BLaER1 (cell line): ENCODE data around the gene BGLAP.

Source experiments
- H3K27ac ChIP-seq: shearing (Covaris generic); formaldehyde crosslinking; 2 replicates; pipeline ENCODE4 v1.8.1; 2022
- H3K27me3 ChIP-seq: shearing (Covaris generic); formaldehyde crosslinking; 2 replicates; pipeline ENCODE4 v1.8.1; 2022
- H3K36me3 ChIP-seq: shearing (Covaris generic); formaldehyde crosslinking; 2 replicates; pipeline ENCODE4 v1.8.1; 2022
- H3K4me1 ChIP-seq: shearing (Covaris generic); formaldehyde crosslinking; 2 replicates; pipeline ENCODE4 v1.8.1; 2022
- H3K4me2 ChIP-seq: shearing (Covaris generic); formaldehyde crosslinking; 2 replicates; pipeline ENCODE4 v1.8.1; 2022
- H3K4me3 ChIP-seq: shearing (Covaris generic); formaldehyde crosslinking; 2 replicates; pipeline ENCODE4 v1.8.1; 2022
- H3K9ac ChIP-seq: shearing (Covaris generic); formaldehyde crosslinking; 2 replicates; pipeline ENCODE4 v1.8.1; 2022
- H3K9me3 ChIP-seq: shearing (Covaris generic); formaldehyde crosslinking; 2 replicates; pipeline ENCODE4 v1.8.1; 2022
- H4K20me1 ChIP-seq: shearing (Covaris generic); formaldehyde crosslinking; 2 replicates; pipeline ENCODE4 v1.8.1; 2022
- Cebpa-rat ChIP-seq: shearing (Covaris generic); IDR thresholded peaks from 2 replicates; pipeline ENCODE4 v1.8.1; 2022

BGLAP gene

DNA sequence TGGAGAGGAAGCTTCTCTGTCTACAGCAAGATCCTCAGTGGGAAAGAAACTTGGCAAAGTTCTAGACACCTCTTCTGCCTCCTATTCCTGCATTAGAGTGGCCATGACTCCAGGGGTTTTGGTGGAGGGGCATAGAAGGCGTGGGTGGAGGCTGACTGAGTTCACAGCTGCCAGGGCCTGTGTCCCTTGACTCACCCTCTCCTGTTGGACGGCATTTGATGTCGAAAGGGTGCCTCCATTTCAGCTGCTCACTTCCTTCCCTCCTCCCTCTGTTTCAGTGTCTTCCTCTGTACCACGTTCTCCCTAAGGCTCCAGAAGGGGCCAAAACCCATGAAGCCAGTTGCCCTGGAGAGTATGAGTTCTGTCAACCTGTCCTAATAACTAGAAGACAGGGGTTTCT is 42.8 kb downstream of the BGLAP start:
- Histone ChIP-seq H4K20me1 (peaks cover 23% of the 10 kb centered on the region), H3K36me3 (peaks cover 39% of the 10 kb centered on the region), H3K4me1 (peaks cover 34% of the 10 kb centered on the region), H3K9ac (no peak overlapping the region), H3K9me3 (no peaks in the 10 kb centered on the region), H3K27me3 (no peaks in the 10 kb centered on the region), H3K27ac (no peak overlapping the region), H3K4me3 (no peak overlapping the region), H3K4me2 (no peak overlapping the region)
- no peak for TF ChIP-seq Cebpa-rat

DNA sequence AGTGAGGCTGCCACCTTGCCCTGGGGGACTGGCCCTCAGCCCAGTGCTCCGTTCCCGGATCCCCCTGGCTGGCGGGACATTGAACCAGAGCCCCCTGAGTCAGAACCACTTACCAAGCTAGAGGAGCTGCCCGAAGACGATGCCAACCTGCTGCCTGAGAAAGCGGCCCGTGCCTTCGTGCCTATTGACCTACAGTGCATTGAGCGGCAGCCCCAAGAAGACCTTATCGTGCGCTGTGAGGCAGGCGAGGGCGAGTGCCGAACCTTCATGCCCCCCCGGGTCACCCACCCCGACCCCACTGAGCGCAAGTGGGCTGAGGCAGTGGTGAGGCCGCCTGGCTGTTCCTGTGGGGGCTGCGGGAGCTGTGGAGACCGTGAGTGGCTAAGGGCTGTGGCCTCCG is 43.5 kb downstream of the BGLAP start:
- TF ChIP-seq Cebpa-rat: no peak
- Histone ChIP-seq H3K4me1 (peaks cover 29% of the 10 kb centered on the region), H3K27ac (no peak overlapping the region), H3K36me3 (peaks cover 33% of the 10 kb centered on the region), H3K4me3 (no peak overlapping the region), H3K27me3 (no peaks in the 10 kb centered on the region), H3K9ac (no peak overlapping the region), H3K4me2 (no peak overlapping the region), H4K20me1 (peaks cover 16% of the 10 kb centered on the region), H3K9me3 (no peaks in the 10 kb centered on the region)

DNA sequence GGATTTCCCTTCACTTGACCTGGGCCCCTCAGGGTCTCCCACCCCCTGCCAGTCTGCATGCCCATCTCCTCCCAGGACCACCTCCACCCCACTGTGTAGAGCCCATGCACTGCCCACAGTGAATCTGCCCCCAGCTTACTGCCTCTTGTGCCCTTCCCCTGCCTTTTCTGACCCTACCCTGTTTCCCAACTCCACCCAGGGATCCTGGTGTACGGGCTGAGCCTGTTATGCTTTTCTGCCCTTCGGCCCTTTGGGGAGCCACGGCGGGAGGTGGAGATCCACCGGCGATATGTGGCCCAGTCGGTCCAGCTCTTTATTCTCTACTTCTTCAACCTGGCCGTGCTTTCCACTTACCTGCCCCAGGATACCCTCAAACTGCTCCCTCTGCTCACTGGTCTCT is 44.1 kb downstream of the BGLAP start:
- H3K4me2 ChIP-seq: no peak overlapping the region
- H4K20me1 ChIP-seq: peaks cover 10% of the 10 kb centered on the region
- peaks cover 34% of the 10 kb centered on the region for H3K36me3 ChIP-seq
- H3K27ac ChIP-seq: no peak overlapping the region
- 0 out of 2 replicates have a peak overlapping the region, but pooled peaks have one; percentile 19 for H3K9ac ChIP-seq
- H3K9me3 ChIP-seq: no peaks in the 10 kb centered on the region
- H3K27me3 ChIP-seq: no peaks in the 10 kb centered on the region
- no peak overlapping the region for H3K4me3 ChIP-seq
- no peak for TF ChIP-seq Cebpa-rat
- peaks cover 22% of the 10 kb centered on the region for H3K4me1 ChIP-seq

DNA sequence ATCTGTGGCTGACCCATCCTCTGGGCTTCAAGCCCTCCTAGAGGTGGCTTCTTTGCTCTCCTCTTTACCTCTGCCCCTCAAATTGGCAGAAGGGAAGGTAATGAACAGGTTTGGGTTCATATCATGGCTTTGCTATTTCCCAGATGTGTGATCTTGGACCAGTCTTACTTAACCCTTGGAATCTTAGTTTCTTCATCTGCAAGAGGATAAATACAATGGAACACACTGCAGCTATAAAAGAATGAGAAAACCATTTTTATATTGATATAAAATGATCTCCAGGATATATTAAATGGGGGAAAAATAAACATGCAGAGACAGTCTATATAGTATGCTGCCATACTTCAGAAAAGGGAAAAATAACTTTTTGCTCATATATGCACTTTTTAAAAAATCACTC is 47.9 kb downstream of the BGLAP start:
- no peak overlapping the region for H3K4me2 ChIP-seq
- H3K9me3 ChIP-seq: no peaks in the 10 kb centered on the region
- no peak overlapping the region for H3K4me3 ChIP-seq
- no peaks in the 10 kb centered on the region for H4K20me1 ChIP-seq
- H3K9ac ChIP-seq: no peak overlapping the region
- peaks cover 49% of the 10 kb centered on the region for H3K36me3 ChIP-seq
- H3K4me1 ChIP-seq: no peaks in the 10 kb centered on the region
- TF ChIP-seq Cebpa-rat: no peak
- H3K27ac ChIP-seq: no peak overlapping the region
- H3K27me3 ChIP-seq: no peaks in the 10 kb centered on the region

DNA sequence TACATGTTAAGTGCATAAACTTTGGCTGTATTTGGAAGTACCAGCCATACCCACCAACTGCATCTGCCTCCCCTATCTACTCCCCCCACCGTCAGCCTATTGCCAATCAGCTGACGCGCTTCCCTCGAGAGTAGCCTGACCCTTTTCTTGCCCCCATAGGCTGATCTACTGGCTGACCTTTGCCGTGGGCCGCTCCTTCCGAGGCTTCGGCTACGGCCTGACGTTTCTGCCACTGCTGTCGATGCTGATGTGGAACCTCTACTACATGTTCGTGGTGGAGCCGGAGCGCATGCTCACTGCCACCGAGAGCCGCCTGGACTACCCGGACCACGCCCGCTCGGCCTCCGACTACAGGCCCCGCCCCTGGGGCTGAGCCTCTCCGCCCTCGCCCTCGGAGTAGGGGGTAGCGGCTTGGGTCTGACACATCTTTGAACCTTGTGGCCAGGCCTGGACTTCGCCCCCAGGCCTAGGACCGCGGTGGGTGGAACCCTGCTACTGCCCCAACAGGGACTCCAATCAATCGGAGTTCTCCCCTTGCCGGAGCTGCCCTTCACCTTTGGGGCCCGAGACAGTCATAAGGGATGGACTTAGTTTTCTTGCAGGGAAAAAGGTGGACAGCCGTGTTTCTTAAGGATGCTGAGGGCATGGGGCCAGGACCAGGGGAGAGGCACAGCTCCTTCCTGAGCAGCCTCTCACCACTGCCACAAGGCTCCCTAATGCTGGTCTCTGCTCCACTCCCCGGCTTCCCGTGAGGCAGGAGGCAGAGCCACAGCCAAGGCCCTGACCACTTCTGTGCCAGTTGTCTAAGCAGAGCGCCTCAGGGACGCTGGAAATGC is 49.5 kb downstream of the BGLAP start:
- no peaks in the 10 kb centered on the region for H4K20me1 ChIP-seq
- no peaks in the 10 kb centered on the region for H3K9me3 ChIP-seq
- H3K36me3 ChIP-seq: peaks cover 33% of the 10 kb centered on the region
- no peak overlapping the region for H3K27ac ChIP-seq
- no peaks in the 10 kb centered on the region for H3K27me3 ChIP-seq
- no peak for TF ChIP-seq Cebpa-rat
- H3K4me3 ChIP-seq: no peak overlapping the region
- H3K4me2 ChIP-seq: no peak overlapping the region
- no peaks in the 10 kb centered on the region for H3K4me1 ChIP-seq
- H3K9ac ChIP-seq: no peak overlapping the region
